PFSK-1 (cell line): ENCODE data around the gene VPS18.

ENCODE experiments used
- FOXP2 ChIP-seq: optimal IDR thresholded peaks from 2 replicates; pipeline ENCODE3; 2011; ENCODE audit warnings: borderline replicate concordance, control low read depth, inconsistent platforms; ENCODE audit not compliant: insufficient read depth; ENCODE audit errors: extremely low read length, extremely low read depth
- POLR2AphosphoS5 ChIP-seq: IDR thresholded peaks from 2 replicates; pipeline ENCODE4 v1.6.1; 2012; ENCODE audit warnings: low read depth, mild to moderate bottlenecking, control low read depth, low read length, moderate library complexity
- SIN3A ChIP-seq: IDR thresholded peaks from 2 replicates; pipeline ENCODE4 v1.6.1; 2012; ENCODE audit warnings: mild to moderate bottlenecking, low read length, moderate library complexity, borderline replicate concordance; ENCODE audit not compliant: insufficient read depth
- TAF1 ChIP-seq: IDR thresholded peaks from 2 replicates; pipeline ENCODE4 v1.6.1; 2012; ENCODE audit warnings: low read length, control low read depth, borderline replicate concordance; ENCODE audit not compliant: insufficient read depth
- TF ChIP-seq, protein P1 (sequence below), 2 experiments: IDR thresholded peaks; 2 replicates each; pipeline versions ENCODE4 v1.6.1 to v1.8.0; 2011 to 2012; ENCODE audit warnings: low read depth in 2 of 2, low read length in 2 of 2, control low read depth in 1 of 2, inconsistent platforms in 1 of 2, mild to moderate bottlenecking in 1 of 2, moderate library complexity in 1 of 2; ENCODE audit not compliant: insufficient read depth in 1 of 2

The VPS18 gene

GRCh38 chr15:40927873-40928806 is 33.9 kb downstream of the VPS18 start:
- TF ChIP-seq FOXP2 (no peak), TAF1 (no peak), POLR2AphosphoS5 (no peak), SIN3A (no peak)
- TF ChIP-seq, protein P1, sequence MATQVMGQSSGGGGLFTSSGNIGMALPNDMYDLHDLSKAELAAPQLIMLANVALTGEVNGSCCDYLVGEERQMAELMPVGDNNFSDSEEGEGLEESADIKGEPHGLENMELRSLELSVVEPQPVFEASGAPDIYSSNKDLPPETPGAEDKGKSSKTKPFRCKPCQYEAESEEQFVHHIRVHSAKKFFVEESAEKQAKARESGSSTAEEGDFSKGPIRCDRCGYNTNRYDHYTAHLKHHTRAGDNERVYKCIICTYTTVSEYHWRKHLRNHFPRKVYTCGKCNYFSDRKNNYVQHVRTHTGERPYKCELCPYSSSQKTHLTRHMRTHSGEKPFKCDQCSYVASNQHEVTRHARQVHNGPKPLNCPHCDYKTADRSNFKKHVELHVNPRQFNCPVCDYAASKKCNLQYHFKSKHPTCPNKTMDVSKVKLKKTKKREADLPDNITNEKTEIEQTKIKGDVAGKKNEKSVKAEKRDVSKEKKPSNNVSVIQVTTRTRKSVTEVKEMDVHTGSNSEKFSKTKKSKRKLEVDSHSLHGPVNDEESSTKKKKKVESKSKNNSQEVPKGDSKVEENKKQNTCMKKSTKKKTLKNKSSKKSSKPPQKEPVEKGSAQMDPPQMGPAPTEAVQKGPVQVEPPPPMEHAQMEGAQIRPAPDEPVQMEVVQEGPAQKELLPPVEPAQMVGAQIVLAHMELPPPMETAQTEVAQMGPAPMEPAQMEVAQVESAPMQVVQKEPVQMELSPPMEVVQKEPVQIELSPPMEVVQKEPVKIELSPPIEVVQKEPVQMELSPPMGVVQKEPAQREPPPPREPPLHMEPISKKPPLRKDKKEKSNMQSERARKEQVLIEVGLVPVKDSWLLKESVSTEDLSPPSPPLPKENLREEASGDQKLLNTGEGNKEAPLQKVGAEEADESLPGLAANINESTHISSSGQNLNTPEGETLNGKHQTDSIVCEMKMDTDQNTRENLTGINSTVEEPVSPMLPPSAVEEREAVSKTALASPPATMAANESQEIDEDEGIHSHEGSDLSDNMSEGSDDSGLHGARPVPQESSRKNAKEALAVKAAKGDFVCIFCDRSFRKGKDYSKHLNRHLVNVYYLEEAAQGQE (IDR thresholded peaks at IDR 0.05; ENCODE audit: insufficient read depth in 1 of 2, low read depth in 2 of 2, low read length in 2 of 2): no peak

- TF ChIP-seq POLR2AphosphoS5 (peak; percentile 91), TAF1 (peak; percentile 90; the same call in 1 of the 2 replicates), SIN3A (peak; percentile 71; the same call in 1 of the 2 replicates), FOXP2 (no peak)
- TF ChIP-seq, protein P1 (IDR thresholded peaks at IDR 0.05; ENCODE audit: insufficient read depth in 1 of 2, low read depth in 2 of 2, low read length in 2 of 2): peak; percentile 43 to 67; a peak in 1 of 4 replicates
Observed at GRCh38 chr15:40928821-40929659, 34.8 kb downstream of the VPS18 start, which contains the start of gene DLL4. DLL4 (plus strand) TSS chr15:40929340; CDS start chr15:40929669, 329 bp downstream.

- no peak for TF ChIP-seq TAF1
Observed at GRCh38 chr15:40929660-40930429, 35.6 kb downstream of the VPS18 start.

DNA sequence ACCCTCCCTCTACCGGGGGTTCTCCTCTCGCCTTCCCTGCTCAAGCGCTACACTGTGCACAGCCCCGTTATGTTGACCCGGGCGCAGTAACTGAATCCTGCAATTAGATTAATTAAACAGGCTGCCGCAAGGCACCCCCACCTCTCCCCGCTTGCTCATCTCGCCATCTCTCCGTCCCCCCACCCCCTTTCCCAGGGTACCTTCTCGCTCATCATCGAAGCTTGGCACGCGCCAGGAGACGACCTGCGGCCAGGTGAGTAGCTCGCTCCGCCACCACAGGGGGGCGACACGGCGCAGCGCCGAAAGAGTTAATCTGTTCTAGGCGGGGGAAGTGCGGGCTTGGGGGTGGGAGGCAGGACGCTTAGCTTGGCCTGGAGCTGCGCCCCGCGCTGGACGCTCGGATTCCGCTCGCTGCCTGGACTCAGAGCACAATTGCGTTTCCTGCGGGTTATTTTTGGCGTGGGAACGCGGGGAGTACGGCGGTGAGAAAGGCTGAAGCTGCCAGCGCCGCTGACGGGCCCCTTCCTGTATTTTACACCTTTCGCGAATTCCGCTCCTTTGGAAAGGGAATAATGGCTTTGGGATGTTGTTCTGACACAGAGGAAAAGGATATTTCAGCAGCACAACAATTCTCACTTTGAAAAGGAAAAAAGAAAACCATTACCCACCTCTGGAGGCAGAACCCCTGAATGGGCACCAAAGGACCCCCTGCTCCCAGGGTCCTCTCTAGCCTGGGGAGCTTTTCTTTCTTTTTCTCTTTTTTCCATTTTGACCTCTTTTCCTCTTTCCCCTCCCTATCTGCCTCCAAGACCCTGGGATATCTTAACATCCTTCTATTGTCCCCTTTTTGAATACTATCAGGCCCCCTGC is 36.4 kb downstream of the VPS18 start:
- no peak for TF ChIP-seq FOXP2
- TF ChIP-seq, protein P1 (IDR thresholded peaks at IDR 0.05; ENCODE audit: insufficient read depth in 1 of 2, low read depth in 2 of 2, low read length in 2 of 2): 0 out of 4 replicates have a peak, but pooled peaks of 1 of the 2 experiments have one; percentile 18
